Neural progenitor cell (in vitro differentiated cells): ENCODE data around the gene IL36G.

Experiments used
- EZH2phosphoT487 ChIP-seq: fragments of 200-600 bp; sonication (generic); IDR thresholded peaks from 2 replicates; pipeline ENCODE4 v1.6.1; 2017; ENCODE audit warnings: antibody characterized with exemption
- TF ChIP-seq, protein P1 (sequence below): fragments of 200-600 bp; sonication (generic); IDR thresholded peaks from 2 replicates; pipeline ENCODE4 v1.5.1; 2017; ENCODE audit warnings: antibody characterized with exemption, mild to moderate bottlenecking

DNA sequence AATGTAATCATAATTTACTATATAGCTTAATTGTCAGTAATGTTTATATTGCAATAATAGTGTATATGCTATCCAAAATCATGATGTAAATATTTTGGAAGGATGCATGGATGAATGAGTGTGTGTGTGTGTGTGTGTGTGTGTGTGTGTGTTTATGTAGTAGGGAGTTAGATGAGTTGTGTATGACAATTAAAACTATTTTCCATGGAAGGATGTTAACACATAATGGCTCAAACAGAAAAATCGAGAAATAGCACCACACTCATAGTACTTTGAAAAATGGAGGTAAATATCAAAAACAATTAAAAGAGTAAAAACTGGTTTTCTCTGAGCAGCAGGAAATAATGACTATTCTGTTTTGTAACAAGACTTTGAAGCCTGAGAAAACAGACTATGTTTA is 19.3 kb downstream of the IL36G start:
- TF ChIP-seq, protein P1, sequence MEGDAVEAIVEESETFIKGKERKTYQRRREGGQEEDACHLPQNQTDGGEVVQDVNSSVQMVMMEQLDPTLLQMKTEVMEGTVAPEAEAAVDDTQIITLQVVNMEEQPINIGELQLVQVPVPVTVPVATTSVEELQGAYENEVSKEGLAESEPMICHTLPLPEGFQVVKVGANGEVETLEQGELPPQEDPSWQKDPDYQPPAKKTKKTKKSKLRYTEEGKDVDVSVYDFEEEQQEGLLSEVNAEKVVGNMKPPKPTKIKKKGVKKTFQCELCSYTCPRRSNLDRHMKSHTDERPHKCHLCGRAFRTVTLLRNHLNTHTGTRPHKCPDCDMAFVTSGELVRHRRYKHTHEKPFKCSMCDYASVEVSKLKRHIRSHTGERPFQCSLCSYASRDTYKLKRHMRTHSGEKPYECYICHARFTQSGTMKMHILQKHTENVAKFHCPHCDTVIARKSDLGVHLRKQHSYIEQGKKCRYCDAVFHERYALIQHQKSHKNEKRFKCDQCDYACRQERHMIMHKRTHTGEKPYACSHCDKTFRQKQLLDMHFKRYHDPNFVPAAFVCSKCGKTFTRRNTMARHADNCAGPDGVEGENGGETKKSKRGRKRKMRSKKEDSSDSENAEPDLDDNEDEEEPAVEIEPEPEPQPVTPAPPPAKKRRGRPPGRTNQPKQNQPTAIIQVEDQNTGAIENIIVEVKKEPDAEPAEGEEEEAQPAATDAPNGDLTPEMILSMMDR: no peak
- no peak for TF ChIP-seq EZH2phosphoT487
